Endothelial cell of umbilical vein (primary cell): ENCODE results near the gene GRM4.

Experiments used
- EZH2 ChIP-seq: IDR thresholded peaks from 2 replicates; pipeline ENCODE4 v1.6.1; 2012; ENCODE audit warnings: borderline replicate concordance, low read depth, mild to moderate bottlenecking, moderate library complexity, low read length, inconsistent platforms; ENCODE audit not compliant: severe bottlenecking
- GATA2 ChIP-seq: IDR thresholded peaks from 2 replicates; pipeline ENCODE4 v1.7.0; 2011; ENCODE audit warnings: low read depth, mild to moderate bottlenecking, moderate library complexity, mixed read lengths, low read length; ENCODE audit not compliant: insufficient read length, insufficient read depth
- MYC ChIP-seq: IDR thresholded peaks from one replicate; pipeline ENCODE4 v1.6.1; 2011; ENCODE audit warnings: mild to moderate bottlenecking, low read depth, low read length
- POLR2A ChIP-seq: IDR thresholded peaks from 2 replicates; pipeline ENCODE4 v1.6.1; 2012; ENCODE audit warnings: low read depth, mild to moderate bottlenecking, control low read depth, low read length
- POLR2AphosphoS5 ChIP-seq: IDR thresholded peaks from 2 replicates; pipeline ENCODE4 v1.6.1; 2012; ENCODE audit warnings: low read depth, mild to moderate bottlenecking, control low read depth, low read length, moderate library complexity; ENCODE audit not compliant: insufficient read depth
- TF ChIP-seq, protein P1 (sequence below), 2 donors: IDR thresholded peaks; 1 replicate in 1 of 2; 2 replicates in 1 of 2; pipeline ENCODE4 v1.5.1; 2011; ENCODE audit warnings: low read length in 2 of 2, mild to moderate bottlenecking in 2 of 2, moderate library complexity in 2 of 2, control low read depth in 1 of 2, inconsistent platforms in 1 of 2, low read depth in 1 of 2; ENCODE audit not compliant: insufficient read depth in 1 of 2; ENCODE audit errors: extremely low read depth in 1 of 2

DNA sequence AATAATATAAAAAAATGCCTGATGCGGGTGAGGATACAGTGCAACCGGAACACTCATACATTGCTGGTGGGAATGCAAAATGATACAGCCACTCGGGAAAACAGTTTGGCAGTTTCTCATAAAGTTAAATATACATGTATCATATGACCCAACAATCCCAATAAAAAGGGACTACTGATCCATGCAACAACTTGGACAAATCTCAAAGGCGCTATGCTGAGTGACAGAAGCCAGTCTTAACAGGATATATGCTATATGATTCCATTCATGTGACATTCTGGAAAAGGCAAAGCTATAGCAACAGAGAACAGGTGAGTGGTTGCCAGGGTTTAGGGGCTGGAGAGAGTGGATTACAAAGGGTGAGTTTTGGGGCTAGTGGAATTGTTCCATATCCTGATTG, 171.9 kb downstream of the GRM4 start:
- TF ChIP-seq, protein P1, sequence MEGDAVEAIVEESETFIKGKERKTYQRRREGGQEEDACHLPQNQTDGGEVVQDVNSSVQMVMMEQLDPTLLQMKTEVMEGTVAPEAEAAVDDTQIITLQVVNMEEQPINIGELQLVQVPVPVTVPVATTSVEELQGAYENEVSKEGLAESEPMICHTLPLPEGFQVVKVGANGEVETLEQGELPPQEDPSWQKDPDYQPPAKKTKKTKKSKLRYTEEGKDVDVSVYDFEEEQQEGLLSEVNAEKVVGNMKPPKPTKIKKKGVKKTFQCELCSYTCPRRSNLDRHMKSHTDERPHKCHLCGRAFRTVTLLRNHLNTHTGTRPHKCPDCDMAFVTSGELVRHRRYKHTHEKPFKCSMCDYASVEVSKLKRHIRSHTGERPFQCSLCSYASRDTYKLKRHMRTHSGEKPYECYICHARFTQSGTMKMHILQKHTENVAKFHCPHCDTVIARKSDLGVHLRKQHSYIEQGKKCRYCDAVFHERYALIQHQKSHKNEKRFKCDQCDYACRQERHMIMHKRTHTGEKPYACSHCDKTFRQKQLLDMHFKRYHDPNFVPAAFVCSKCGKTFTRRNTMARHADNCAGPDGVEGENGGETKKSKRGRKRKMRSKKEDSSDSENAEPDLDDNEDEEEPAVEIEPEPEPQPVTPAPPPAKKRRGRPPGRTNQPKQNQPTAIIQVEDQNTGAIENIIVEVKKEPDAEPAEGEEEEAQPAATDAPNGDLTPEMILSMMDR (IDR thresholded peaks at IDR 0.05; ENCODE audit: extremely low read depth in 1 of 2, insufficient read depth in 1 of 2, low read depth in 1 of 2, low read length in 2 of 2): no peak
- TF ChIP-seq EZH2: no peak
- no peak for TF ChIP-seq MYC
- no peak for TF ChIP-seq GATA2
- TF ChIP-seq POLR2A: no peak
- no peak for TF ChIP-seq POLR2AphosphoS5
